Measurements from ENCODE around the gene TFPT. TPM values are rescaled to one million over a fixed set of nuclear protein-coding genes. Genes with fewer than 3 reads are reported as not detected.

TFPT gene
- total and polyA plus RNA-seq, 4 donors = 12.1 to 32.9 (median 22.6) TPM

DNA sequence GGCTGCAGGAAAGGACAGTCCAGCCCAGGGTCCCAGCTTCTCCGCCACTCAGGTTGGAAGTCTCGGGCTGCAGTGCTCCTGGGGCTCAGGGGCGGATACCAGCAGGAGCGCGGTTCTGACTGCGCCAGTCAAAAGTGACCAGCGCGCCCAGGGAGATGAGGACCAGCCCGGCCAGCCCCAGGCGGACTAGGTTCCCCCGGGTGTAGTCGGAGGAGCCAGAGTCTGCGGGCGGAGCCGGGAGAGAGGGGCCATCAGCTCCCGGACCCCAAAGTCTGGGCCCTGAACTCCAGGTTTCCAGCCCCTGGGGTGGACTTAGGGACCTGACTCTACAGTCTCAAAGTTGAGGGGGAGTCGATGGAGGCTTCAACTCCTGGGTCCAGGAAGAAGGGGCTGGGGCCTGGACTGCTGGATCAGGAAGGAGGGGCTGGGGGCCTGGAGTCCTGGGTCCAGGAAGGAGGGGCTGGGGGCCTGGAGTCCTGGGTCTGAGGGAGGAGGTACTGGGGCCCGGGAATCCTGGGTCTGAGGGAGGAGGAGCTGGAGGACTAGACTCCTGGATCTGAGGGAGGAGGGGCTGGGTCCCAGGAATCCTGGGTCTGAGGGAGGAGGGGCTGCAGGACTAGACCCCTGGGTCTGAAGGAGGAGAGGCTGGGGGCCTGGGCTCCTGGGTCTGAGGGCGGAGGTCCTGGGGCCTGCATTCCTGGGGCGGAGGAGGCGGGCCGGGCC, 20.2 kb downstream of the TFPT start:
- no peak overlapping the region for H3K4me3 ChIP-seq
- ATAC-seq (ENCODE audit: insufficient read depth, low FRiP score) (no peak), DNase-seq (no peak)
- peaks cover 3 to 32% (median 7%) of the 10 kb centered on the region in 3 donors for H3K27me3 ChIP-seq (ENCODE audit: control insufficient read depth in 3 of 3, insufficient read depth in 3 of 3, low read length in 2 of 3)
- no peaks in the 10 kb centered on the region for H3K36me3 ChIP-seq (ENCODE audit: control insufficient read depth in 4 of 4, insufficient read depth in 4 of 4, low read length in 4 of 4)
- no peak overlapping the region for H3K27ac ChIP-seq (ENCODE audit: low read depth in 1 of 2, low read length in 1 of 2)
- H3K4me1 ChIP-seq (ENCODE audit: control insufficient read depth in 5 of 5, insufficient read depth in 5 of 5, low read length in 5 of 5) = peaks cover 0 to 7% (median 0%) of the 10 kb centered on the region in 5 donors
- TF ChIP-seq, protein P1, sequence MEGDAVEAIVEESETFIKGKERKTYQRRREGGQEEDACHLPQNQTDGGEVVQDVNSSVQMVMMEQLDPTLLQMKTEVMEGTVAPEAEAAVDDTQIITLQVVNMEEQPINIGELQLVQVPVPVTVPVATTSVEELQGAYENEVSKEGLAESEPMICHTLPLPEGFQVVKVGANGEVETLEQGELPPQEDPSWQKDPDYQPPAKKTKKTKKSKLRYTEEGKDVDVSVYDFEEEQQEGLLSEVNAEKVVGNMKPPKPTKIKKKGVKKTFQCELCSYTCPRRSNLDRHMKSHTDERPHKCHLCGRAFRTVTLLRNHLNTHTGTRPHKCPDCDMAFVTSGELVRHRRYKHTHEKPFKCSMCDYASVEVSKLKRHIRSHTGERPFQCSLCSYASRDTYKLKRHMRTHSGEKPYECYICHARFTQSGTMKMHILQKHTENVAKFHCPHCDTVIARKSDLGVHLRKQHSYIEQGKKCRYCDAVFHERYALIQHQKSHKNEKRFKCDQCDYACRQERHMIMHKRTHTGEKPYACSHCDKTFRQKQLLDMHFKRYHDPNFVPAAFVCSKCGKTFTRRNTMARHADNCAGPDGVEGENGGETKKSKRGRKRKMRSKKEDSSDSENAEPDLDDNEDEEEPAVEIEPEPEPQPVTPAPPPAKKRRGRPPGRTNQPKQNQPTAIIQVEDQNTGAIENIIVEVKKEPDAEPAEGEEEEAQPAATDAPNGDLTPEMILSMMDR (IDR thresholded peaks at IDR 0.05; ENCODE audit: control extremely low read depth, extremely low read depth) = no peak
- no peak overlapping the region for H3K9ac ChIP-seq (ENCODE audit: insufficient read depth in 1 of 2, low read length in 2 of 2)
- no peaks in the 10 kb centered on the region for H3K9me3 ChIP-seq (ENCODE audit: control insufficient read depth in 4 of 4, insufficient read depth in 3 of 4, low read length in 3 of 4)
- WGBS, 2 donors = 73 to 78% methylated on average over 20 to 22 of the region's 22 CpGs

DNA sequence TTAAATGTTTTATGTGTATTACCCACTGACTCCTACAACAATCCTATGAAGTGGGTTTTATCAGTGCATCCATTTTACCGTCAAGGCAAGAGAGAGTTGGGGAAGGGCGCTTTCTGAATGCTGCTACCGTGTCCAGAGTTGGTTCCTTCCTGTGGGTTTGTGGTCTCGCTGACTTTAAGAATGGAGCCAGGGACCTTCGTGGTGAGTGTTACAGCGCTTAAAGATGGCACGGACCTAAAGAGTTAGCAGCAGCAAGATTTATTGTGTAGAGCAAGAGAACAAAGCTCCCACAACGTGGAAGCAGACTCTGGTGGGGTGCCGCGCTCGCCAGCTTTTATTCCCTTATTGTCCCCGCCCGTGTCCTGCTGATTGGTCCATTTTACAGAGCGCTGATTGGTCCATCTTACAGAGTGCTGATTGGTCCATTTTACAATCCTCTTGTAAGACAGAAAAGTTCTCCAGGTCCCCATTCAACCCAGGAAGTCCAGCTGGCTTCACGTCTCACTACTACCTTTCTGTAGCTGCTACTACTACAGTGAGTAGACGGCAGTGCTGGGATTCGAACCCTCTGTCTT, 20.9 kb downstream of the TFPT start:
- Histone ChIP-seq H3K9me3 (ENCODE audit: control insufficient read depth in 4 of 4, insufficient read depth in 3 of 4, low read length in 3 of 4) (no peaks in the 10 kb centered on the region), H3K4me1 (ENCODE audit: control insufficient read depth in 5 of 5, insufficient read depth in 5 of 5, low read length in 5 of 5) (peaks cover 0 to 7% (median 0%) of the 10 kb centered on the region in 5 donors), H3K9ac (ENCODE audit: insufficient read depth in 1 of 2, low read length in 2 of 2) (no peak overlapping the region), H3K27ac (ENCODE audit: low read depth in 1 of 2, low read length in 1 of 2) (no peak overlapping the region), H3K4me3 (no peak overlapping the region), H3K27me3 (ENCODE audit: control insufficient read depth in 3 of 3, insufficient read depth in 3 of 3, low read length in 2 of 3) (peaks cover 3 to 32% (median 7%) of the 10 kb centered on the region in 3 donors), H3K36me3 (ENCODE audit: control insufficient read depth in 4 of 4, insufficient read depth in 4 of 4, low read length in 4 of 4) (no peaks in the 10 kb centered on the region)
- ATAC-seq (ENCODE audit: insufficient read depth, low FRiP score) = no peak
- WGBS, 2 donors = 57 to 71% methylated on average over 17 of the region's 17 CpGs
- TF ChIP-seq, protein P1 (IDR thresholded peaks at IDR 0.05; ENCODE audit: control extremely low read depth, extremely low read depth) = no peak
- DNase-seq = no peak

DNA sequence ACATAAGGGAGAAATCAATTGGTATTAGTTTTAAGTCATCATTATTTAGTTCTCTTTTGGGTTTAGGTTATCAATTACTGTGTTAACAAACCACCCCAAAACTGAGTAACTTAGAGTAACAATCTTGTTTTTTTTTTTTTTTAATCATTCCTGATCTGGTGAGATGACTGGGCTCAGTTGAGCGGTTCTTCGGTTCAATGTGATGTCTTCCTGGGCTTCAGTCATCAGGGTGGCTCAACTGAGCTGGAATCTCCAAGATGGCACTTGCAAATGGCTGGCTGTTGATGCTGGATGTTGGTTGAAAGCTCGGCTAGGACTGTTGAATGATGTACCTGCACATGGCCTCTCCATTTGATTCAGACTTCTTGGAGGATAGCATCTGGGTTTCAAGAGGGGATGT, 31.0 kb downstream of the TFPT start:
- 80 to 89% methylated on average over 3 of the region's 3 CpGs for WGBS, 2 donors
- DNase-seq = no peak
- no peaks in the 10 kb centered on the region for H3K36me3 ChIP-seq (ENCODE audit: control insufficient read depth in 4 of 4, insufficient read depth in 4 of 4, low read length in 4 of 4)

More for the DNA sequence above, 31.0 kb downstream of the TFPT start:
- Histone ChIP-seq H3K27me3 (ENCODE audit: control insufficient read depth in 3 of 3, insufficient read depth in 3 of 3, low read length in 2 of 3) (no peaks in the 10 kb centered on the region), H3K27ac (ENCODE audit: low read depth in 1 of 2, low read length in 1 of 2) (no peak overlapping the region), H3K9ac (ENCODE audit: insufficient read depth in 1 of 2, low read length in 2 of 2) (no peak overlapping the region), H3K4me1 (ENCODE audit: control insufficient read depth in 5 of 5, insufficient read depth in 5 of 5, low read length in 5 of 5) (no peaks in the 10 kb centered on the region), H3K4me3 (no peak overlapping the region), H3K9me3 (ENCODE audit: control insufficient read depth in 4 of 4, insufficient read depth in 3 of 4, low read length in 3 of 4) (peaks cover 0 to 14% (median 4%) of the 10 kb centered on the region in 4 donors)
- ATAC-seq (ENCODE audit: insufficient read depth, low FRiP score) = no peak
- TF ChIP-seq, protein P1 (IDR thresholded peaks at IDR 0.05; ENCODE audit: control extremely low read depth, extremely low read depth) = no peak
